Panc1 (cell line): ENCODE measurements around the gene PDZD2.

Source experiments
- SIN3A ChIP-seq: IDR thresholded peaks from 2 replicates; pipeline ENCODE4 v1.6.1; 2012; ENCODE audit warnings: low read depth, mild to moderate bottlenecking, low read length, moderate library complexity, borderline replicate concordance; ENCODE audit not compliant: insufficient read depth
- TF ChIP-seq, protein P1 (sequence below): fragments of 450-650 bp; IDR thresholded peaks from 2 replicates; pipeline ENCODE4 v1.5.1; 2017; ENCODE audit warnings: mild to moderate bottlenecking

DNA sequence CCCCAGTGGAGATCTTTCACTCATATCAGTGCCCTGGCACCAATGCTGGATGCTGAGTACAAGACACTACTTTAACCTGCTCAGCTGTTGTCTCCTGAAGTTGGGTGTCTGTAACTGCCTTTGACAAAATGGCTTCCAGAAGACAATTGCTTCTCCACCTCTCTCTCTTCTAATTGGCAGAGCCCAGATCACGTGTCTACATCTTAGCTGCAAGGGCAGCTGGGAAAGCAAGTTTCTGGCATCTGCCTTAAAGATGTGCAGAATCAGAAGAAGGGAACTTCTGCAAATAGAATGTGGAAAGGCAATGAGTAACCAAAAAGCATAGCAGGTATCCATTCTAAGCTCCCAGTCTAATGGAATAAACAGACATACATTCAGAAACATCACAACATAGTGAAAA lies 81.1 kb downstream of the PDZD2 start:
- TF ChIP-seq, protein P1, sequence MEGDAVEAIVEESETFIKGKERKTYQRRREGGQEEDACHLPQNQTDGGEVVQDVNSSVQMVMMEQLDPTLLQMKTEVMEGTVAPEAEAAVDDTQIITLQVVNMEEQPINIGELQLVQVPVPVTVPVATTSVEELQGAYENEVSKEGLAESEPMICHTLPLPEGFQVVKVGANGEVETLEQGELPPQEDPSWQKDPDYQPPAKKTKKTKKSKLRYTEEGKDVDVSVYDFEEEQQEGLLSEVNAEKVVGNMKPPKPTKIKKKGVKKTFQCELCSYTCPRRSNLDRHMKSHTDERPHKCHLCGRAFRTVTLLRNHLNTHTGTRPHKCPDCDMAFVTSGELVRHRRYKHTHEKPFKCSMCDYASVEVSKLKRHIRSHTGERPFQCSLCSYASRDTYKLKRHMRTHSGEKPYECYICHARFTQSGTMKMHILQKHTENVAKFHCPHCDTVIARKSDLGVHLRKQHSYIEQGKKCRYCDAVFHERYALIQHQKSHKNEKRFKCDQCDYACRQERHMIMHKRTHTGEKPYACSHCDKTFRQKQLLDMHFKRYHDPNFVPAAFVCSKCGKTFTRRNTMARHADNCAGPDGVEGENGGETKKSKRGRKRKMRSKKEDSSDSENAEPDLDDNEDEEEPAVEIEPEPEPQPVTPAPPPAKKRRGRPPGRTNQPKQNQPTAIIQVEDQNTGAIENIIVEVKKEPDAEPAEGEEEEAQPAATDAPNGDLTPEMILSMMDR, result no peak
- no peak for TF ChIP-seq SIN3A
